Kidney glomerular epithelial cell (primary cell): ENCODE results near the gene PLSCR5.

Experiments used
- DNase-seq: peaks from one replicate; lab custom pipeline; 2025; lab: John Stamatoyannopoulos, UW

Gene PLSCR5

DNA sequence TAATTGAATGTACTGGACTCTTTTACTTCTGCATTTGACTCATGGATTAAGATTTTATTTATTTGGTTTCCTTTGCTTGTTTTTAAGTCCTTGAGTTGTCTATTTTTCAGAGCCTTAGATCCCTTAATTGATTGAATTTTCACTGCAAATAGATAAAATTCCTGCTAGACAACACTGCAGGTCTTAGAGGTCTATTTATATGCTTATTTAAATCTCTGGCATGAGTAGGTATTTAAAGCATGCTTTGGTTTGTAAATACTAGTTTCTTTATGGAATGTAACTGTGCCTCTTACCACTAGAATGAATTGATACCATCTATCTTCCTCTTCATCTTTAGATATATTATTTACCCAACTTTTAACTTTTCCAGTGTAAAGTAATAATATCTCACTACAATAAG lies 20.0 kb downstream of the PLSCR5 start:
- no peak for DNase-seq

- DNase-seq: no peak
These were observed 23.1 kb downstream of the PLSCR5 start for GRCh38 chr3:146581951-146582467.

DNA sequence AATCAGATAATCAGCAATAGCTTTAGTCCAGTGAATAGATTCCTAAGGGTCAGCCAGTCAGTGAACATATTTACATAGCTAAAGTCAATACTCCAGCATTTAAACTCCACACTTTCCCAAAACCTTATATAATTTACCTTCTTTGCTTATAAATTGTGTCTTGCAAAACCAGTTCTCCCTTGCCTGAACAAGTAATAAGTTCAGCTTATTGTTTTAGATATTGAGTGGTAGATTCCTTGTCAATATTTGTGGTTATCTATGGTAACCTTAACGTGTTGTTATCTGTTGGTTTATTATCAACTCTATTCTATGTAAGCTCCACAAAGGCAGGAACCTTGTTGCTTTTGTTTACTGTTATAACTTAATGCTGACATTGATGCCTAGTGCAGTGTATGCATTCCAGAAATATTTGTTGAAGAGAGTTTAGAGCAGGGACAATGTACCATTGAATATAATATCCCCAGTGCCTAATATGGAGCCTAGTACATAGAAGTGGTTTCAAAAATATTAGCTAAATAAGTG lies 24.0 kb downstream of the PLSCR5 start:
- no peak for DNase-seq

GRCh38 chr3:146577662-146578061 lies 27.5 kb downstream of the PLSCR5 start:
- peak; percentile 17 for DNase-seq

DNA sequence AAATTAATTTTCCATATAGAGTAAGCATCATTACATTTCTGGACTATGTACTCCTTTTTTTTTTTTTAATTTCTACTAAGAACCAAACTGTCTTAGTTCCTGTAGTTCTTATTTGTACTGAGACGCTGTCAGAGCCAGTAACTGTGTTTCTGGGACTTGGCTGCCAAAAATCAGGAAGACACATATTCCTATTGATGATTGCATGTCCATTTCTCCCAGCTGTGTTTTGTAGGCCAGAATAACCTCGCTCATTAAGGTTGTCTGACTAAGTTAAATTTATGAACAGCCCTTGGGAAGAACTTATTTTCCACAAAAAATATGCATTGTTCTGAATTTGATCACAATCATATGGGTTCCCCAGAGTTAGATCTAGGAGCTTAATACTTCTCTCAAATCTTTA lies 29.5 kb downstream of the PLSCR5 start:
- no peak for DNase-seq

- no peak for DNase-seq
These were observed 31.0 kb downstream of the PLSCR5 start for GRCh38 chr3:146574173-146574572.

DNA sequence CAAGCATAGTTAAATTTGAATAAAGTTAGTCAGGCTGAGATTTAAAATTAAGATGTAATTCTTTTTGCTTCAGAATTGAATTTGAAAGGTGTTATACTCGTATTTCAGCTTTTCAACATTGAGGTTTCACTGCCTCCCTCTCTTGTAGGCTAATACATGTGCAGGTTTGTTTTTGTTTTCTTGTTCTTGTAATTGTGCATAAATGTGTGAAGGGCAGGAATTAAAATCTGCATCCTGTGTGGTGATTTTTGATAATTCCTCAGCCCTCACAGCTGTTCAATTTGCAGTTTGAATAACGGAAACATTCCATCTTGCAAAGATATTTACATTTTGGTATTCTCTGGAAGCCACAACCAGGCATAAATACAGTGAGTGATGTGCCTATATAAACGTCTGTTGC lies 35.8 kb downstream of the PLSCR5 start:
- no peak for DNase-seq

GRCh38 chr3:146566138-146566537 lies 39.0 kb downstream of the PLSCR5 start:
- DNase-seq: no peak

- no peak for DNase-seq
These were observed 43.3 kb downstream of the PLSCR5 start for GRCh38 chr3:146561879-146562278.

- no peak for DNase-seq
These were observed 43.7 kb downstream of the PLSCR5 start for GRCh38 chr3:146561463-146561862.

- no peak for DNase-seq
These were observed 44.5 kb downstream of the PLSCR5 start for GRCh38 chr3:146560678-146561077.

GRCh38 chr3:146559388-146559787 lies 45.8 kb downstream of the PLSCR5 start:
- DNase-seq: no peak

DNA sequence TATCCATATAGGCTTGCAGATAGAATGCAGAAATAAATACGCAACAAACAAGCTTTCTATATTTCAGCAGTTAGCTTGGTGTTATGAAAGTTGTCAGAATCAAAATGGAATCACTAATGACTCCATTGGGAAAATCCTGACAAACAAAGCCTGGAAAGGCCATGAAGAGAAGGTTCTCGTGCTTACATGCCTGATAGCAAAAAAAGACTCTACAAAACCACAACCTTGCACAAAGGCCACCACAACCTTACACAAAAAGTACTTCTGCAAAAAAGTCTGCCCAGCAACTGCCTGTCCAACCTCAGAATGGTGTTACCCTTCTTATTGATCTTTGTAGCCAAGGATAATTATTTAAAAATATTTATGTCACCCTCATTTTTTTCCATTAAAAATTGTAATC lies 46.4 kb downstream of the PLSCR5 start:
- DNase-seq: no peak

GRCh38 chr3:146557745-146558144 lies 47.4 kb downstream of the PLSCR5 start:
- DNase-seq: no peak

GRCh38 chr3:146555311-146555710 lies 49.8 kb downstream of the PLSCR5 start:
- no peak for DNase-seq

DNA sequence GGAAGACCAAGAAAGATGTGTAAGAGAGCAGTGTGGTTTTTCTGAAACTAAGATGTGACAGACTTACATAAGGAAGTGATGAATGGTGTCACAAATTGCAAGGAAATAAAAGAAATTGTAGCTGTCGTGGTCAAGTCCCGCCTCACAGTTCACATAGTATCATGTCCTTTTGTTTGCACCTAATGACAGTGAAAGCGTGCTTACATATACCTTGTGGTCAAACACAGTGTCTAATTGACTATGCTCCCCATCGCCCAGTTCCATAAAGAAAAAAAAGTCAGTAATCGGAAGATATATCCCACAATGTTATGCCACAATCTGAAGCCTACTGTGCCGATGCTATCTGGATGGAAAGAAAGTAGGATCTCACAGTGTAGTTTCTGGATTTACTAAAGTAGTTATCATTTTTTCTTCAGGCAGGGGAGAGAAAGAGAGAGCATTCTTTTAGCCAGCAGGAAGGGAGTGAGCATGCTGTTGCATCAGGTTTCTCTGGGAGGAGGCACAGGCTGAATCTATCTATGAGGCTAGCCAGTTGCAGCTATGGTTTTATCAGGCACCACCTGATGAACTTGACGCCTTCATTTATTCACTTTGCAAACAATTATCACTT lies 50.9 kb downstream of the PLSCR5 start:
- no peak for DNase-seq

GRCh38 chr3:146550743-146551510 lies 54.2 kb downstream of the PLSCR5 start:
- peak; percentile 19 for DNase-seq

- DNase-seq: no peak
These were observed 55.0 kb downstream of the PLSCR5 start for GRCh38 chr3:146550070-146550615.

DNA sequence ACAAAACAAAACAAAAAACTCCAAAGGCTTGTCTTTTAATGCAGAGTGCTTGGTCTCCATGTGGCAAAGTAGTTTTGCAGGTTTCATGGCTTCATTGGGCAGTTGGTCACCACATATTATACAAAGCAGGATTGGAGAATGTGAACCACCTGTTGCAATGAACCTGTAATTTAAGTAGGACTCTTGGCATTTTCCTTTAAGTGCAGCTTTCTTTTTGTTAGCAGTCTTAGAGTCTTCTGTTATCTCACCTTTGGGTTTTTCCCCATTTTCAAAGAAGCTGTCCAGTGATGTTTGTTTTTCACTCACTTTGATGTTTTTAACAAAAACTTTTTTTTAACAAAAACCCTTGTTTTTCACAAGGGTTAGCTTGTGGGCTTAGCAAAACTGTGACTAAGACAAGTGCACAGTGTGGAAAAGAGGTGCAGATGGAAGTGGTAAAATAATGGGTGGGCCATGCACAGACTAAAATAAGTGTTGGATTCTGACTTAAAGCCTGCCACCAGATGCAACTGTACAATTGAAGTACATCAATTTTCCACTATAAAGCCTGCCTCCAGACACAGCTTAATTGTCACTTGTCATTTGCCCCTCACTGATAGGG lies 57.8 kb downstream of the PLSCR5 start:
- no peak for DNase-seq

GRCh38 chr3:146546366-146546965 lies 58.7 kb downstream of the PLSCR5 start:
- DNase-seq: no peak

DNA sequence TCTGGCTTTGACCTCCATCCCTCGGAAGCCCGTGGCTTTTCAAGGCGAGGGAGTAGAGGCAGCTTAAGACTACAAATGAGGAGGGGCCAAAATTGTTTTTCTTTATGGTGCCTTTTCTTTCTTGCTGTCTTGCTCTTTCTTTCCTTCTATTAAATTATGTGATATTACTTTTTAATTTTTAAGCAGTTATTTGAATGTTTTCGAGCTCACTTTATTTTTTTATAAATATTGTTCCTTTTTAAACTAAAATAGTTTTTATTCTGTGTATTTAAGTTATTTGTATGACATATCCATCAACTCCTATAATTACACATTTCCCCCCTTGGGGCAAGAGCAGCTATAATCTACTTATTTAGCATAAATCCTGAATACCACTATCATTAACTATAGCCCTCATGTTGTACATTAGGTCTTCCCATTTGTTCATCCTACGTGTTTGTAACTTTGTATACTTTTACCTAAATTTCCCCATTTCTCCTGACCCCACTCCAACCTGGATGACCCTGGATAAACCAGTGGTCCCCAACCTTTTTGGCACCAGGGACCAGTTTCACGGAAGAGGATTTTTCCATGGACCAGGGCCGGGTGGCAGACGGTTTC lies 60.1 kb downstream of the PLSCR5 start:
- no peak for DNase-seq
